Middle frontal gyrus (tissue), 1 donor: ENCODE results near the gene SLC19A2.
"Not testable (repeated sequence)": the region's sequence is repeated elsewhere in the genome, so short reads cannot be mapped to it uniquely, and the experiment has no call there.

ENCODE experiments used
- DNase-seq: peaks from one replicate; pipeline ENCODE4 v3.0.0-alpha.2; 2015; ENCODE audit warnings: low spot score; ENCODE audit errors: extremely low spot score

Gene SLC19A2

DNA sequence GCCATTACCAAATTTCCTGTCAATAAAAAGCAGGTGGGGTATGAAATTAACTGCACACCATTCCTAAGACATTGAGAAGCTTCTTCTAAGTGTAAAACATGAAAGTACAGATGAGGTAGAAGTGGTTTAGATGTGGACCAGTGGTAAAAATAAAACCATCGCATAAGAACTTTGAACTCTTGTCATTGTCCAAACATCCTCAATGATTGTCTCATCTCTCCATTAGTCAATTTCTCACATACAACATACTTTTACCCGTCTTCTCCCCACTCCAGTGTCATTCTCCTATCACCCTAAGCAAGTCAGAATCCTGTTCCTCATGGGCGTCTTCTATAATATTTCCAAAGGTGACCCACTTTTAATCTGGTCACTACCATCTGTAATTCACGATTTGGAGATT lies 24.3 kb upstream of the SLC19A2 start:
- no peak for DNase-seq

GRCh38 chr1:169509354-169509753 lies 23.6 kb upstream of the SLC19A2 start:
- DNase-seq, result no peak

GRCh38 chr1:169508432-169509338 lies 22.9 kb upstream of the SLC19A2 start:
- no peak for DNase-seq

DNA sequence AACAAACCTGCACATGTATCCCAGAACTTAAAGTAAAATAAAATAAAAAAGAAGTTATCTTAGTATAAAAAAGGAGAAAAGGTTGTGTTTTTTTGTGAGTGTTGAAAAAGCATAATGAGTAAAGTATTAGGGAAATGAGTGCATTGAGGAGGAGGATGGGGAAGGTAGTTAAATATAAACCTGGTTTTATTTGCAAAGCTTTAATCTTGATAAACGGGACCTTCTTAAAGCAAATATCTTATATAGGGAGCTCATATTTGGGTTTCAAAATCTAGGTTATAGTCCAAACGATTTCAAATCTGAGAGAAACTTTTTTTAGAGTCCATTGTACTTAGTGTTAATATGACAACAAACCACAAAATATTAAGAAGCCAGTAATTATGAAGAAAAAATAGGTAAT lies 21.7 kb upstream of the SLC19A2 start:
- no peak for DNase-seq

DNA sequence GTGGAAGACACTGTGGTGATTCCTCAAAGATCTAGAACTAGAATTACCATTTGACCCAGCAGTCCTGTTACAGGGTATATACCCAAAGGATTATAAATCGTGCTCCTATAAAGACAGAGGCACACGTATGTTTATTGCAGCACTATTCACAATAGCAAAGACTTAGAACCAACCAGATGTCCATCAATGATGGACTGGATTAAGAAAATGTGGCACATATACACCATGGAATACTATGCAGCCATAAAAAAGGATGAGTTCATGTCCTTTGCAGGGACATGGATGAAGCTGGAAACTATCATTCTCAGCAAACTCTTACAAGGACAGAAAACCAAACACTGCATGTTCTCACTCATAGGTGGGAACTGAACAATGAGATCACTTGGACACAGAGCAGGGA lies 17.9 kb upstream of the SLC19A2 start:
- not testable (repeated sequence) for DNase-seq

DNA sequence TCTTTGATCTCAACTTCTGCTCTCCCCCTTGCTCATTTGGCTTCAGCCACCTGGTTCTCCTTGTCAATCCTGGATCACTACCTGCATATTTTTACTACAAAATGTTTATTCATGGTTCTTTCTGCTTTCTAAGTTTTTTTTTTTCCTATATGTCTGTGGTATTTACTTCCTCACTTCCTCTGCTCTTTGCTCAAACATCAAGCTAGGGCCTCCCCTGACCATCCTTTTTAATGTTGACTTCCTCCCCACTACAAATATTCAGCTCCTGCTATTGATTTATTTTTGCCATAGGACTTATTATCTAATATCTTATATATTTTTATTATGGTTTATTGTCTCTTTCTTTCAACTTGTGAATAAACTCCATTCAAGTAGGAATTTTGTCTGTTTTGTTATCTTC lies 14.1 kb upstream of the SLC19A2 start:
- DNase-seq, result no peak

GRCh38 chr1:169497317-169497716 lies 11.6 kb upstream of the SLC19A2 start:
- no peak for DNase-seq

DNA sequence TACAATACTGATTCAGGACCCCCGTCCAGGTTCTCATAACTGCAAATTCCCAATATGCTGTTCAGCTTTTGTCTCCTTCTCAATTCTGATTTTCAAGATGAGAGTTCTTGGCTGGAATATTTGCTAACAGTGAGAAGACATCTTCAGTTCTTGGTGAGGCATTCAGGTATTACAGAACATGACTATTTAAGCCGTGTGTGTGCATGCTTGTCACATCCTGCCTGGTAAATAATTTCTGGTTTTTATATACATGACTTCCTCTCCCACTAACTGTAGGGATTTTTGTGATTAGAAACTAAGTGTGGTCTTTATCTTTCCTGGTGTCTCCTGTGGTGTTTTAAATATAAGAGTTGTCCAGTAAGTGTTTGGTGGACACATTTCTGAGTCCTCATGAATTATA lies 10.2 kb upstream of the SLC19A2 start:
- DNase-seq, result no peak

- DNase-seq, result no peak
Observed at GRCh38 chr1:169495046-169495775, 9.5 kb upstream of the SLC19A2 start.

DNA sequence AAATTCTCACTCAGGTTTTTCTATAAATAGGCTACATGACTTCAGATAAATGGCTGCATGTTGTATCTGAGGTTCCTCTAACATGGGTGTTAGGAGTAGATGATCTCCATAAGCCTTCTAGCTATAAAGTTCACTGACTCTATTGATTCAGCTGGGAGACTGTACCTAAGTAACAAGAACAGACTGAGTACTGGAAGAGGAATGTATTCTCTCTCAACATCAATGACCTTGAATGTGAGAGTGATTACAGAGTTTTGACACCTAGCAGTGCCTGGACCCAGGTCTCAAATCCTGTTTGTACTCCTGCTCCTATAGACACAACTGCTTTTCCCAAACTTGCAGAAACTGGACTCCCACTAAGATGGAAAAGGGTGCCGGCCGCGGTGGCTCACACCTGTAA lies 8.6 kb upstream of the SLC19A2 start:
- DNase-seq, result no peak

DNA sequence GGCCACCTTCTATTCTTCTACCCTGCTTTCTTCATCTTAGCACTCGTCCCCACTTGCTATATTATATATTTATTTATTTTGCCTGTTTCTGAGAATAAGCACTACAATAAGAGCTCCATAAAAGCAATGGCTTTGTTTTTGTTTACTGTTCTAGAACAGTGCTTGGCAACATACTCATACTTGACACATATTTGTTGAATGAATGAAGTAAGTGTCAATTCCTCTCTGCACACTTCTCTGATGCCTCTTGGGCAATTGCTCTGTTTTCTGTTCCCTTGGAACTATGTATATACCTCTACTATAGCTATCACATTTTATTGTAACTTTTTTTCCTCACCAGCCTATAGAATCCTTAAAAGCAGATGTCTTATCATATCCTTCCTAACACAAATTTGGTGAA lies 7.5 kb upstream of the SLC19A2 start:
- no peak for DNase-seq

GRCh38 chr1:169491845-169492281 lies 6.1 kb upstream of the SLC19A2 start:
- DNase-seq, result no peak

DNA sequence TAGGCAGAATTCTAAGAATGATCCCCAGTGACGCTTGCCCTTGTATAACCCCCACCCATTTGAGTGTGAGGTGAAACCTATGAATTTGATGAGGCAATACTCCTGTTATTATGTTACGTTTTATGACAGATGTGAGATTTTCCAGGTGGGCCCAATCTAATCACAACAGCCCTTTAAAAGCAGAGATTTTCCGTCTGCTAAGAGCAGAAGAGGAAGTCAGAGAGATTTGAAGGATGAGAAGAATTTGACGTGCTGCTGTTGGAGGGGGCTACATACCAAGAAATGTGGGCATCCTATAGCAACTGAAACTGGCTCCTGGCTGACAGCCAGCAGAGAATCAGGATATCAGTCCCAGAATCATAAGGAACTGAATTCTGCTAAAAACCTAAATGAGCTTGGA lies 2.4 kb upstream of the SLC19A2 start:
- no peak for DNase-seq

- no peak for DNase-seq
Observed at GRCh38 chr1:169487561-169487960, 1.8 kb upstream of the SLC19A2 start.

- DNase-seq, result no peak
Observed at GRCh38 chr1:169487133-169487532, 1.4 kb upstream of the SLC19A2 start.

- no peak for DNase-seq
Observed at GRCh38 chr1:169486281-169487051, 722 bp upstream of the SLC19A2 start.

- DNase-seq, result no peak
Observed at GRCh38 chr1:169484683-169485430, 887 bp downstream of the SLC19A2 start.

DNA sequence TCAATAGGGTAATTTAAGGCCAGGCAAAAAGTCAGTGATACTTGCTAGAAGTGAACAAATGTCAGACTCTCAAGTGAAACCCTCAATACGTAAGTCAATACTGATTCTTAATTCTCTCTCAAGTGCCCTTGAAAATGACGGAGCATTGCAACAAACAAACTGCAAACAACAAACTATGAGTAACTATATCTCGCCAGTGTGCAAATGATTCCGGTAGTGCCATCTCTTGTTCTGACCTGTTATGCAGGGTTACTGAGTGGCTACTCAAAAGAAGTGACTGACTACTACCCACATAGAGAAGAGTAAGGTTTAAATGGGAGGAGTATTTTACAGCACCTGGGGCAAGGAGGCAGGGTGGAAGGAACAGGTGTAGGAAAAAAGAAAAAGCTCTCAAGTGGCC lies 1.6 kb downstream of the SLC19A2 start:
- DNase-seq, result no peak

GRCh38 chr1:169483500-169483966 lies 2.2 kb downstream of the SLC19A2 start:
- DNase-seq, result no peak

GRCh38 chr1:169479363-169480066 lies 6.2 kb downstream of the SLC19A2 start:
- DNase-seq, result no peak
